Peyer's patch (tissue), 4 donors: Measurements from ENCODE around the gene TOR4A.

Experiments
- POLR2A ChIP-seq, 2 donors: fragments of 450-650 bp; IDR thresholded peaks; one replicate each; pipeline ENCODE4 v1.5.1; 2017; ENCODE audit warnings: antibody characterized with exemption in 2 of 2, mild to moderate bottlenecking in 2 of 2, moderate library complexity in 2 of 2
- TF ChIP-seq, protein P1 (sequence below), 6 experiments: fragments of 450-650 bp in 4 of 6; fragments of 200-600 bp in 2 of 6; sonication (generic) in 1 of 6; IDR thresholded peaks; one replicate each; pipeline ENCODE4 v1.5.1; 2017 to 2019; ENCODE audit warnings: antibody characterized with exemption in 6 of 6, mild to moderate bottlenecking in 3 of 6, moderate library complexity in 1 of 6

DNA sequence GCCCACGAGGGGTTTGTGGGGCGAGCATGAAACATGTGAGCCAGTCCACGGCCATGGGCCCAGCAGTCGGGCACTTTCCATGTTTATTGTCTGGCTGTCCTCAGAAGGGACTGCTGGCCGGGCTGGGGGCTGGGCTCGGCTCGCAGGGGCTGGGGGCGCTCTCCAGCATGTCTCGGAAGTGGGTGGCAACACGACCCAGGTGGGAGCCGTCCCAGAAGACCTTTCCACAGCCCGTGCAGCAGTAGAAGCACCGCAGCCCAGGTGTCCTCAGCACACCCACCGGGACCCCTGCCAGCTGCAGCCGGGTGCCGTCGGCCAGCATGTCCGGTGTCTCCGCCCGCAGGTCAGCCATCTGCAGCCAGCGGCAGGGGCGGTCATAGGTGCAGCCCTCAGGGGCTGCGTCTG lies 29.3 kb downstream of the TOR4A start:
- TF ChIP-seq, protein P1, sequence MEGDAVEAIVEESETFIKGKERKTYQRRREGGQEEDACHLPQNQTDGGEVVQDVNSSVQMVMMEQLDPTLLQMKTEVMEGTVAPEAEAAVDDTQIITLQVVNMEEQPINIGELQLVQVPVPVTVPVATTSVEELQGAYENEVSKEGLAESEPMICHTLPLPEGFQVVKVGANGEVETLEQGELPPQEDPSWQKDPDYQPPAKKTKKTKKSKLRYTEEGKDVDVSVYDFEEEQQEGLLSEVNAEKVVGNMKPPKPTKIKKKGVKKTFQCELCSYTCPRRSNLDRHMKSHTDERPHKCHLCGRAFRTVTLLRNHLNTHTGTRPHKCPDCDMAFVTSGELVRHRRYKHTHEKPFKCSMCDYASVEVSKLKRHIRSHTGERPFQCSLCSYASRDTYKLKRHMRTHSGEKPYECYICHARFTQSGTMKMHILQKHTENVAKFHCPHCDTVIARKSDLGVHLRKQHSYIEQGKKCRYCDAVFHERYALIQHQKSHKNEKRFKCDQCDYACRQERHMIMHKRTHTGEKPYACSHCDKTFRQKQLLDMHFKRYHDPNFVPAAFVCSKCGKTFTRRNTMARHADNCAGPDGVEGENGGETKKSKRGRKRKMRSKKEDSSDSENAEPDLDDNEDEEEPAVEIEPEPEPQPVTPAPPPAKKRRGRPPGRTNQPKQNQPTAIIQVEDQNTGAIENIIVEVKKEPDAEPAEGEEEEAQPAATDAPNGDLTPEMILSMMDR (IDR thresholded peaks at IDR 0.05), result no peak
- TF ChIP-seq POLR2A (IDR thresholded peaks at IDR 0.05), result no peak
